SK-N-SH (cell line): ENCODE results near the gene ARHGAP27. TPM values are rescaled to one million over a fixed set of nuclear protein-coding genes. Genes with fewer than 3 reads are reported as not detected.

Experiments
- CTCF ChIA-PET: fragments of 300-600, 350-600 bp; formaldehyde crosslinking; extraction: SDS; loops from one replicate; lab custom pipeline; 2021; lab: Yijun Ruan, JAX
- POLR2A ChIA-PET: fragments of 350-600 bp; sonication (Branson Sonifier 250); formaldehyde crosslinking; extraction: SDS; loops from one replicate; lab custom pipeline; 2020; ENCODE audit warnings: antibody characterized with exemption, inconsistent platforms; lab: Yijun Ruan, JAX
- DNase-seq: peaks from one replicate; pipeline ENCODE4 v3.0.0; 2012
- H2AFZ ChIP-seq: fragments of 200-600 bp; sonication (generic); 2 replicates; pipeline ENCODE4 v1.8.1; 2016; ENCODE audit warnings: antibody characterized with exemption, mild to moderate bottlenecking, low read depth
- H3F3A ChIP-seq: fragments of 200-600 bp; sonication (generic); replicated peaks from 2 replicates; pipeline ENCODE3; 2016; ENCODE audit warnings: antibody characterized with exemption, mild to moderate bottlenecking; ENCODE audit not compliant: insufficient read depth
- H3K27ac ChIP-seq, 2 experiments: fragments of 200-500 bp in 1 of 2; fragments of 200-600 bp in 1 of 2; sonication (Bioruptor generic) in 1 of 2; sonication (generic), shearing (Covaris generic) in 1 of 2; 2 replicates each; pipeline versions ENCODE4 v1.5.1 to v1.6.1; 2014 to 2016; ENCODE audit warnings: low read depth in 2 of 2, inconsistent platforms in 1 of 2, low read length in 1 of 2, mild to moderate bottlenecking in 1 of 2, mixed read lengths in 1 of 2
- H3K27me3 ChIP-seq: fragments of 200-600 bp; sonication (generic), shearing (Covaris generic); 2 replicates; pipeline ENCODE4 v1.6.1; 2016; ENCODE audit warnings: mixed run types; ENCODE audit not compliant: insufficient read depth
- H3K36me3 ChIP-seq, 2 experiments: fragments of 200-500 bp in 1 of 2; fragments of 200-600 bp in 1 of 2; sonication (Bioruptor generic) in 1 of 2; sonication (generic) in 1 of 2; replicated peaks in 1 of 2; 2 replicates each; pipeline versions ENCODE3 to v1.5.1; 2014 to 2016; ENCODE audit warnings: low read length in 1 of 2, mild to moderate bottlenecking in 1 of 2; ENCODE audit not compliant: insufficient read depth in 2 of 2, control insufficient read depth in 1 of 2
- H3K4me1 ChIP-seq, 2 experiments: fragments of 200-500 bp in 1 of 2; fragments of 200-600 bp in 1 of 2; sonication (Bioruptor generic) in 1 of 2; sonication (generic), shearing (Covaris generic) in 1 of 2; 2 replicates each; pipeline versions ENCODE4 v1.5.1 to v1.6.1; 2014 to 2016; ENCODE audit warnings: low read depth in 1 of 2, low read length in 1 of 2, mixed run types in 1 of 2; ENCODE audit not compliant: insufficient read depth in 2 of 2, control insufficient read depth in 1 of 2
- H3K4me2 ChIP-seq: fragments of 200-600 bp; sonication (generic), shearing (Covaris generic); 2 replicates; pipeline ENCODE4 v1.6.1; 2017; ENCODE audit warnings: mixed run types
- H3K4me3 ChIP-seq, 2 experiments: fragments of 200-500 bp in 1 of 2; fragments of 200-600 bp in 1 of 2; sonication (Bioruptor generic) in 1 of 2; sonication (generic), shearing (Covaris generic) in 1 of 2; 2 replicates each; pipeline versions ENCODE4 v1.5.1 to v1.8.1; 2014 to 2016; ENCODE audit warnings: low read depth in 2 of 2, inconsistent platforms in 1 of 2, low read length in 1 of 2, mild to moderate bottlenecking in 1 of 2, mixed read lengths in 1 of 2, moderate library complexity in 1 of 2
- H3K79me2 ChIP-seq: fragments of 200-600 bp; sonication (generic); 2 replicates; pipeline ENCODE4 v1.8.1; 2017; ENCODE audit warnings: mild to moderate bottlenecking; ENCODE audit not compliant: insufficient read depth
- H3K9ac ChIP-seq: fragments of 200-600 bp; sonication (generic); 2 replicates; pipeline ENCODE4 v1.6.1; 2017; ENCODE audit warnings: mixed run types
- H3K9me2 ChIP-seq: fragments of 200-600 bp; sonication (generic); 2 replicates; pipeline ENCODE4 v1.6.1; 2017; ENCODE audit warnings: mixed run types
- H3K9me3 ChIP-seq: fragments of 200-600 bp; sonication (generic); 2 replicates; pipeline ENCODE4 v1.6.1; 2017; ENCODE audit warnings: mixed run types, mild to moderate bottlenecking, moderate library complexity
- H4K20me1 ChIP-seq: fragments of 200-600 bp; sonication (generic); 2 replicates; pipeline ENCODE4 v1.6.1; 2017; ENCODE audit warnings: mild to moderate bottlenecking, mixed run types; ENCODE audit not compliant: insufficient read depth
- CHD2 ChIP-seq: fragments of 150-350 bp; IDR thresholded peaks from 2 replicates; pipeline ENCODE4 v1.6.1; 2018; ENCODE audit warnings: low read length; ENCODE audit not compliant: partially characterized antibody
- FOXJ3 ChIP-seq: sonication (generic); formaldehyde crosslinking; IDR thresholded peaks from 2 replicates; pipeline ENCODE4 v1.5.1; 2020; ENCODE audit warnings: mild to moderate bottlenecking, missing genetic modification reagents
- GABPA ChIP-seq: IDR thresholded peaks from 2 replicates; pipeline ENCODE4 v1.4.0; 2012; ENCODE audit warnings: low read depth, mild to moderate bottlenecking
- IRF3 ChIP-seq: fragments of 150-350 bp; IDR thresholded peaks from 2 replicates; pipeline ENCODE4 v1.6.1; 2016; ENCODE audit warnings: mild to moderate bottlenecking, low read depth, low read length
- JUND ChIP-seq: IDR thresholded peaks from 2 replicates; pipeline ENCODE4 v1.4.0; 2012
- RFX5 ChIP-seq: IDR thresholded peaks from 2 replicates; pipeline ENCODE4 v1.6.1; 2012; ENCODE audit warnings: mild to moderate bottlenecking, improper control_type of control experiment, low read length
- RXRA ChIP-seq: IDR thresholded peaks from 2 replicates; pipeline ENCODE4 v1.4.0; 2012; ENCODE audit warnings: low read depth, mild to moderate bottlenecking, borderline replicate concordance
- SIN3A ChIP-seq: IDR thresholded peaks from 2 replicates; pipeline ENCODE4 v1.6.1; 2012; ENCODE audit warnings: low read depth, mild to moderate bottlenecking, low read length, moderate library complexity, borderline replicate concordance
- SMC3 ChIP-seq: IDR thresholded peaks from 2 replicates; pipeline ENCODE4 v1.6.1; 2012; ENCODE audit warnings: low read depth, low read length, improper control_type of control experiment
- TEAD4 ChIP-seq: IDR thresholded peaks from 2 replicates; pipeline ENCODE4 v1.4.0; 2012; ENCODE audit warnings: mild to moderate bottlenecking, borderline replicate concordance; ENCODE audit not compliant: insufficient read depth
- USF1 ChIP-seq: IDR thresholded peaks from 2 replicates; pipeline ENCODE4 v1.4.0; 2012; ENCODE audit warnings: low read depth, borderline replicate concordance
- ZBTB33 ChIP-seq: IDR thresholded peaks from 2 replicates; pipeline ENCODE4 v1.4.0; 2012; ENCODE audit warnings: low read depth, borderline replicate concordance
- WGBS: methylation state at CpG from one replicate; pipeline ENCODE4 v1.1.6; 2017; ENCODE audit warnings: low lambda C conversion rate; 5-methylcytosine and 5-hydroxymethylcytosine counted together
- polyA plus RNA-seq, 3 experiments: library from polyadenylated mRNA; depleted of rRNA; stranded (reverse); fragments of >200 nt; gene quantifications; 2 replicates each; pipeline ENCODE4 v1.2.3, GENCODE V29; 2012
- TF ChIP-seq, protein P1 (sequence below): IDR thresholded peaks from 2 replicates; pipeline ENCODE4 v1.4.0; 2012; ENCODE audit warnings: low read depth

ARHGAP27 gene
- polyA plus RNA-seq, 1 of the 3 experiments (the other 2 are of a cell fraction) = 2.1 TPM

DNA sequence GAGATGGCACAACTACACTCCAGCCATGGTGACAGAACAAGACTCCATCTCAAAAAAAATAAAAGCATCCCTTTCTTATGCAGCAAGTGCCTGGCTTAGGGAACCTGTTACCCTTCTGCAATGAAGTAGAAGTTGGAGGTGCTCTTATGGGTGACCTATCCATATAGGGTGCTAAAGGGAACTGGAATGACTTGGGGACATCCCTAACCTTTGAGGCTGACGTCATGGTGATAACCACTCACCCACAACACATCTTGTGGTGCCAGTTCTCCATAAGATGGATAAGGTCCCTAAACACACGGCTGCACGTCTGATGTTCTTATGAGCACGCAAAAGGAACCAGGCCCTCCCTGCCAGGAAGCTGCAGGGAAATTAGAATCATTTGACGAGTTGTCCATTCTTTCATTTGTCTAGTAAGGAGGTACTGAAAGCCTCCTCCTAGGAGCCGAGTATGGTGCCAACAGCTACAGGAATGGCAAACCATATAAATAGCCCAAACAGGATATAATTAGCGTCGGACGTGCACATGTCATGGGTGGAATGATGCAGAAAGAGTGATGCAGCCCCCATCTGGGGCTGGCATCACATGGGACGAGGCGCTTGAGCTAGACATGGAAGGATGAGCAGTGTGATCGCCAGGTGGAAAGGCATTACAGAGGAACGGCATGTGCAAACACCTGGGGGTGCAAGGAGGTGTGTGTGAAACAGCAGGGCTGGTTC, 52.5 kb downstream of the ARHGAP27 start:
- peaks cover 0 to 6% of the 10 kb centered on the region in 2 experiments; a peak in 1 of 4 replicates for H3K4me1 ChIP-seq
- no peak overlapping the region for H3K4me3 ChIP-seq
- H3K27me3 ChIP-seq = no peaks in the 10 kb centered on the region
- H3F3A ChIP-seq = peaks cover 4% of the 10 kb centered on the region
- ChIA-PET POLR2A (no interaction called here), CTCF (interaction anchor here (0.7 to 6.3 kb wide), 6 partner anchors 15 to 162 kb away, joined by 3 to 64 read pairs (median 14); no protein-coding TSS in a partner anchor)
- WGBS = 90% methylated on average over 13 of the region's 13 CpGs
- no peak overlapping the region for H2AFZ ChIP-seq
- H3K9me3 ChIP-seq = no peaks in the 10 kb centered on the region
- H3K9me2 ChIP-seq = no peaks in the 10 kb centered on the region
- TF ChIP-seq CHD2 (no peak), ZBTB33 (no peak), SMC3 (no peak), IRF3 (no peak), GABPA (no peak), JUND (no peak), SIN3A (no peak), RXRA (no peak), TEAD4 (no peak), FOXJ3 (CRISPR knock-in tag) (no peak)
- TF ChIP-seq, protein P1, sequence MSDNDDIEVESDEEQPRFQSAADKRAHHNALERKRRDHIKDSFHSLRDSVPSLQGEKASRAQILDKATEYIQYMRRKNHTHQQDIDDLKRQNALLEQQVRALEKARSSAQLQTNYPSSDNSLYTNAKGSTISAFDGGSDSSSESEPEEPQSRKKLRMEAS = no peak
- no peak overlapping the region for H3K9ac ChIP-seq
- no peaks in the 10 kb centered on the region for H3K36me3 ChIP-seq
- no peaks in the 10 kb centered on the region for H3K79me2 ChIP-seq
- no peaks in the 10 kb centered on the region for H4K20me1 ChIP-seq
- no peak overlapping the region for H3K27ac ChIP-seq
- no peak for DNase-seq
- no peak overlapping the region for H3K4me2 ChIP-seq

DNA sequence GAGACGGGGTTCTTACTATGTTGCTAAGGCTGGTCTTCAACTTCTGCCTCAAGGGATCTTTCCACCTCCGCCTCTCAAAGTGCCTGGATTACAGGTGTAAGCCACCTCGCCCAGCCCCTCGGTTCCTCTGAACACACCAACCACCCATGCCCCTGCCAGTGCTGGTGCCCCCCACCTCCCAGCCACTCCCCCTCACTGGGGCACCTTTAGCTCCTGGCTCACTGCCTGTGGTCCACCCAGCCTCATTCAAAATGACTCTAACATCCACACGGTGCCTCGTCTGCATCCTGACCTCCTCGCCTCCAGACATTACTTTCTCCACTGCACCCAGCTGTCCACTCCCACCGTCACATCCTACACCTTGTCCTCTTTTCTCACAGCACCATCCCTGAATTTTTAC, 55.3 kb downstream of the ARHGAP27 start:
- ChIA-PET POLR2A (no interaction called here), CTCF (interaction anchor here (1.1 to 2.7 kb wide), 8 partner anchors 8 to 158 kb away, joined by 3 to 9 read pairs (median 4); no protein-coding TSS in a partner anchor)
- H3K4me1 ChIP-seq = peaks cover under 1 to 11% of the 10 kb centered on the region in 2 experiments; a peak in 3 of 4 replicates
- no peaks in the 10 kb centered on the region for H3K27me3 ChIP-seq
- H2AFZ ChIP-seq = no peak overlapping the region
- TF ChIP-seq RFX5 = no peak
- TF ChIP-seq USF1 = no peak
- H3K9ac ChIP-seq = no peak overlapping the region
- H3K4me3 ChIP-seq = no peak overlapping the region
- WGBS = 97% methylated on average over 8 of the region's 8 CpGs
- no peak overlapping the region for H3K27ac ChIP-seq
- no peak for DNase-seq
- H3K4me2 ChIP-seq = no peak overlapping the region
- no peaks in the 10 kb centered on the region for H3K9me3 ChIP-seq
- no peaks in the 10 kb centered on the region for H3K36me3 ChIP-seq
- H3K9me2 ChIP-seq = no peaks in the 10 kb centered on the region
- no peaks in the 10 kb centered on the region for H3K79me2 ChIP-seq
- no peaks in the 10 kb centered on the region for H4K20me1 ChIP-seq
- peaks cover 10% of the 10 kb centered on the region for H3F3A ChIP-seq
